ENCODE data around the gene GSTM4.
"Not testable (repeated sequence)": the region's sequence is repeated elsewhere in the genome, so short reads cannot be mapped to it uniquely, and the experiment has no call there.

Gene GSTM4

DNA sequence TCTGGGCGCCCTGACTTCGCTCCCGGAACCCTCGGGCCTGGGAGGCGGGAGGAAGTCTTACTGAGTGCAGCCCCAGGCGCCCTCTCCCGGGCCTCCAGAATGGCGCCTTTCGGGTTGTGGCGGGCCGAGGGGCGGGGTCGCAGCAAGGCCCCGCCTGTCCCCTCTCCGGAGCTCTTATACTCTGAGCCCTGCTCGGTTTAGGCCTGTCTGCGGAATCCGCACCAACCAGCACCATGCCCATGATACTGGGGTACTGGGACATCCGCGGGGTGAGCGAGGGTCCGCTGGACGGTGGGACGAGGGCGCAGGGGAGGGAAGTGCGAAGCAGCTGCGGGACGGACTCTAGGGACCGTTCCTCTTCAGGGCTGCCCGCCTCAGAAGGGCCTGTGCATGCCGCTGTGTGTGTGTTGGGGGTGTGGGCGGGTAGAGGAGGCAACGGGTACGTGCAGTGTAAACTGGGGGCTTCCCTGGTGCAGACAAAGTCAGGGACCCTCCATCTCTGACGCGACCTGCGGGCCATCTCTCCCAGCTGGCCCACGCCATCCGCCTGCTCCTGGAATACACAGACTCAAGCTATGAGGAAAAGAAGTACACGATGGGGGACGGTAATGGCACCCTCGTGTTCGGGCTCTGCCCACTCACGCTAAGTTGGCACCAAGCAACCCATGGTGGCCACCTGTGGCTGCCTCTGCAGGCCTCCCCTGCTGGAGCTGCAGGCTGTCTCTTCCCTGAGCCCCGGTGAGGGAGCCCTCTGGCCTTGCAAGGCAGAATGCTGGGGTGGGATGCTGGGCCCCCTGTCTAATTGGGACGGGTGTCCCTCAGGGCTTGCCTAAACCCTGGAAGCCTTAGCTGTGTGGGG lies 32.0 kb downstream of the GSTM4 start, which contains the start of gene GSTM1:
Gene GSTM1, plus strand, starts transcription at position 177 of the 859 bp plus-strand sequence. Its CDS starts 57 bp downstream, at position 234.
- no peaks in the 10 kb centered on the region for H3K36me3 ChIP-seq (ENCODE audit: insufficient read depth, low read length)
- no peaks in the 10 kb centered on the region for H3K79me2 ChIP-seq (ENCODE audit: control insufficient read depth, insufficient read depth, low read length, unreplicated experiment)
- H3K4me3 ChIP-seq (ENCODE audit: low read depth, low read length) = no peak within 1 kb of the TSS
- no peaks in the 10 kb centered on the region for H3K27me3 ChIP-seq (ENCODE audit: insufficient read depth, low read length)
- H3K4me1 ChIP-seq (ENCODE audit: control insufficient read depth, insufficient read depth, low read length, unreplicated experiment) = no peaks in the 10 kb centered on the region
- H3K27ac ChIP-seq (ENCODE audit: low read depth, low read length) = no peak within 1 kb of the TSS
- H2AFZ ChIP-seq (ENCODE audit: low read length, unreplicated experiment) = no peak within 1 kb of the TSS

DNA sequence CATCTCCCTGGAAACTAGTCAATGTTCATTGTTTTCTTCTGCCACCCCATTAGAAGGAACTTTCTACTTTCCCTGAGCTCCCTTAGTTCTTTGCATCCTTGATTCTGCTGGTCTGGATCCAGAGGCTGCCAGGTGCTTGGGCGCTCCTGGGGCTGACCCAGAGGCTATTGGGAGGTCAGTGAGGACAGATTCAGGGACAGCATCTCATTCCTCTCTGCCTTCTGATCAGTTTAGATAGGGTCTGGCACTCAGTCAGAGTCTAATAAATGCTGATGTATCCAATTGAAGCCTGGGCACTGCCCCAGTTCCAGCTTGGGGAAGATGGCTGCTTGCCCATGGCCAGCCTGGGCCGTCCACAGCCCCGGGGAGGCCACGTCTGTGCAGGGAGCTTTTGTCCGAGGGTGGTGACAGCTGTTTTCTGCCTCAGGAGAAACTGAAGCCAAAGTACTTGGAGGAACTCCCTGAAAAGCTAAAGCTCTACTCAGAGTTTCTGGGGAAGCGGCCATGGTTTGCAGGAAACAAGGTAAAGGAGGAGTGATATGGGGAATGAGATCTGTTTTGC lies 34.0 kb downstream of the GSTM4 start:
- no peaks in the 10 kb centered on the region for H3K4me1 ChIP-seq (ENCODE audit: control insufficient read depth, insufficient read depth, low read length, unreplicated experiment)
- H2AFZ ChIP-seq (ENCODE audit: low read length, unreplicated experiment) = no peak overlapping the region
- no peaks in the 10 kb centered on the region for H3K79me2 ChIP-seq (ENCODE audit: control insufficient read depth, insufficient read depth, low read length, unreplicated experiment)
- H3K4me3 ChIP-seq (ENCODE audit: low read depth, low read length) = no peak overlapping the region
- H3K27ac ChIP-seq (ENCODE audit: low read depth, low read length) = no peak overlapping the region
- H3K27me3 ChIP-seq (ENCODE audit: insufficient read depth, low read length) = no peaks in the 10 kb centered on the region
- no peaks in the 10 kb centered on the region for H3K36me3 ChIP-seq (ENCODE audit: insufficient read depth, low read length)

DNA sequence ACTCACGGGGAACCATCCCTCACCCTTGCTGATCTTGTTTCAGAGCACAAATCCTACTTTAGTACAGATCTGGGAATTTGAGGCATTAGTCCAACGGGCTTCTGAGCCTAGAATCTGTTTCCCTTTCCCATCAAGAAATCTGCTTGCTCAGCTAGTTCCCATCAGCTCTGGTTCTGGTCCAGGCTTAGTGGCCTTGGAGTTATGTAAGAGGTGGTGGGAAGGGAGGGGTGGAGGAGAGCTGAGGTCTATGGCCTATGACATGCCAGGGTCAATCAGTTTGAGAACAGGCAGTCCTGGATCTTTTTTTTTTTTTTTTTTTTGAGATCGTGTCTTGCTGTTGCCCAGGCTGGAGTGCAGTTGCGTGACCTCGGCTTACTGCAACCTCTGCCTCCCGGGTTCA lies 35.9 kb downstream of the GSTM4 start:
- Histone ChIP-seq H3K4me3 (ENCODE audit: low read depth, low read length) (no peak overlapping the region), H2AFZ (ENCODE audit: low read length, unreplicated experiment) (no peak overlapping the region), H3K27ac (ENCODE audit: low read depth, low read length) (no peak overlapping the region), H3K27me3 (ENCODE audit: insufficient read depth, low read length) (no peaks in the 10 kb centered on the region), H3K36me3 (ENCODE audit: insufficient read depth, low read length) (no peaks in the 10 kb centered on the region), H3K79me2 (ENCODE audit: control insufficient read depth, insufficient read depth, low read length, unreplicated experiment) (no peaks in the 10 kb centered on the region), H3K4me1 (ENCODE audit: control insufficient read depth, insufficient read depth, low read length, unreplicated experiment) (no peaks in the 10 kb centered on the region)

DNA sequence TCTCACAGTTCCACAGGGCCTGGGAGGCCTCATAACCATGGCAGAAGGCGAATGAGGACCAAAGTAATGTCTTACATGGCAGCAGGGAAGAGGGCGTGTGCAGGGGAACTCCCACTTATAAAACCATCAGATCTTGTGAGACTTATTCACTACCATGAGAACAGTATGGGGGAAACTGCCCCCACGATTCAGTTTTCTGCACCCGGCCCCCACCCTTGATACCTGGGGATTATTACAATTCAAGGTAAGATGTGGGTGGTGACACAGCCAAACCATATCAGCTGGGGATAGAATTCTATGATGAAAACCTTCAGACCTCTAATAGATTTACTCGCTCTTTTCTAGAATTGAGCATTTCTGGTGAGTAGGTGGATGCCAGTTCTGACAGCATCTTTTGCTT lies 38.5 kb downstream of the GSTM4 start:
- not testable (repeated sequence) for H3K79me2 ChIP-seq (ENCODE audit: control insufficient read depth, insufficient read depth, low read length, unreplicated experiment); H3K27me3 ChIP-seq (ENCODE audit: insufficient read depth, low read length); H2AFZ ChIP-seq (ENCODE audit: low read length, unreplicated experiment); H3K4me1 ChIP-seq (ENCODE audit: control insufficient read depth, insufficient read depth, low read length, unreplicated experiment); H3K27ac ChIP-seq (ENCODE audit: low read depth, low read length); H3K36me3 ChIP-seq (ENCODE audit: insufficient read depth, low read length); H3K4me3 ChIP-seq (ENCODE audit: low read depth, low read length)

DNA sequence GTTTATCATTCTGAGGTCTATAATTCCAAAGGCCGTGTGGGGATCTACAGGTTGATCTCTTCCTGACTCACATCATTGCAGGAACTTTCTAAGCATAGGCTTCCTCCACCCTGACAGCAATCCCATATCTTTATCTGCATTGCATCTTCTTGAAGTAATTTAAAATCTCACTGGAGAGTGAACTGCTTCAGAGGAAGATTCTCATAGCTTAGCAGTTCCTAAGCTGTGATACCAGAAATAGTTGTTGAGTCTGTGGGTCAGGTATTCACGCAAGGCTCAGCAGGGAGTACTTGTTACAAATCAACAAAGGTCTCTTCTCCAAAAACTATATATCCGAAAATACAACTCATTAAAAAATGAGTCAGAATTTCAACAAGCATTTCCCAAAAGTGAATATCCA lies 39.2 kb downstream of the GSTM4 start:
- H3K27ac ChIP-seq (ENCODE audit: low read depth, low read length); H3K36me3 ChIP-seq (ENCODE audit: insufficient read depth, low read length); H3K27me3 ChIP-seq (ENCODE audit: insufficient read depth, low read length); H3K4me1 ChIP-seq (ENCODE audit: control insufficient read depth, insufficient read depth, low read length, unreplicated experiment); H3K79me2 ChIP-seq (ENCODE audit: control insufficient read depth, insufficient read depth, low read length, unreplicated experiment); H3K4me3 ChIP-seq (ENCODE audit: low read depth, low read length); H2AFZ ChIP-seq (ENCODE audit: low read length, unreplicated experiment): not testable (repeated sequence)

DNA sequence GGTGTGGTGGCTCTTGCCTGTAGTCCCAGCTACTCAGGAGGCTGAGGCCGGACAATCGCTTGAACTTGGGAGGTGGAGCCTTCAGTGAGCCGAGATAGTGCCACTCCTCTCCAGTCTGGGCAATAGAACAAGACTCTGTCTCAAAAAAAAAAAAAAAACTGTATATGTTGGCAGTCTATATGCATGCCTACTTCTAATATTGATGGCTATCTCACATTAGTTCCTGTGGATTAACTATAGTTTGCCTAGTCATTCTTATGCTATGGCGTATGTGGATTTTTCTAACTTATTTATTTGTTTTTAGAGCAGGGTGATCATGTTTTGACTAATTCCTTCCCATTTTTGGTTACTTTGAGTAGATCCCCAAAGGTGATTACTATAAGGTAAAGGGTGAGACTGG lies 41.2 kb downstream of the GSTM4 start:
- Histone ChIP-seq H3K27ac (ENCODE audit: low read depth, low read length) (no peak overlapping the region), H3K36me3 (ENCODE audit: insufficient read depth, low read length) (no peaks in the 10 kb centered on the region), H3K27me3 (ENCODE audit: insufficient read depth, low read length) (no peaks in the 10 kb centered on the region), H3K79me2 (ENCODE audit: control insufficient read depth, insufficient read depth, low read length, unreplicated experiment) (no peaks in the 10 kb centered on the region), H3K4me1 (ENCODE audit: control insufficient read depth, insufficient read depth, low read length, unreplicated experiment) (no peaks in the 10 kb centered on the region), H2AFZ (ENCODE audit: low read length, unreplicated experiment) (no peak overlapping the region), H3K4me3 (ENCODE audit: low read depth, low read length) (no peak overlapping the region)

DNA sequence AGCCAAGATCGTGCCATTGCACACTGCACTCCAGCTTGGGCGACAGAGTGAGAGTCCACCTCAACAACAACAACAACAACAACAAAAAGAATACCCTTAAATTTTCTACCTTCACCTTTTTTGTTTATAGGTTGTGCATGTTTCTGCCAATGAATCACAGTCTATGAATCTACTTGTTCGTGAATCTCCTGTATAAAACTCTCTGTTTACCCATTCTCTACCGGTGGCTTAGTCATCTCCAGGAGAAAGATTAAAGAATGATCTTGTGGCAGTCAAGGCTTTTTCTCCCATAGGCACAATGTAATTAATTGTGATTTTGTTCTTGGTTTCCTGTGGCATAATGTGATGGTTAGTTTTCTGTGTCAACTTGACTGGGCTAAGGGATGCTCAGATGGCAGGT lies 42.0 kb downstream of the GSTM4 start:
- not testable (repeated sequence) for H3K4me1 ChIP-seq (ENCODE audit: control insufficient read depth, insufficient read depth, low read length, unreplicated experiment); H3K79me2 ChIP-seq (ENCODE audit: control insufficient read depth, insufficient read depth, low read length, unreplicated experiment); H2AFZ ChIP-seq (ENCODE audit: low read length, unreplicated experiment); H3K27ac ChIP-seq (ENCODE audit: low read depth, low read length); H3K27me3 ChIP-seq (ENCODE audit: insufficient read depth, low read length); H3K4me3 ChIP-seq (ENCODE audit: low read depth, low read length); H3K36me3 ChIP-seq (ENCODE audit: insufficient read depth, low read length)

DNA sequence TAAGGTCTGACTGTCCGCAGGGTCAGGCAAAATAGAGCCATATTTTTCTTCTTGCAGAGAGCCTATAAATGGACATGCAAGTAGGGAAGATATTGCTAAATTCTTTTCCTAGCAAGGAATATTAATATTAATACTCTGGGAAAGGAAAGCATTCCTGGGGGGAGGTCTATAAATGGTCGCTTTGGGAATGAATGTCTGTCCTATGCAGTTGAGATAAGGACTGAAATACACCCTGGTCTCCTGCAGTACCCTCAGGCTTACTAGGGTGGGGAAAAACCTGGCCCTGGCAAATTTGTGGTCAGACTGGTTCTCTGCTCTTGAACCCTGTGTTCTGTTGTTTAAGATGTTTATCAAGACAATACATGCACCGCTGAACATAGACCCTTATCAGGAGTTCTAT lies 47.0 kb downstream of the GSTM4 start:
- H3K36me3 ChIP-seq (ENCODE audit: insufficient read depth, low read length); H3K79me2 ChIP-seq (ENCODE audit: control insufficient read depth, insufficient read depth, low read length, unreplicated experiment); H3K27me3 ChIP-seq (ENCODE audit: insufficient read depth, low read length); H3K4me1 ChIP-seq (ENCODE audit: control insufficient read depth, insufficient read depth, low read length, unreplicated experiment); H2AFZ ChIP-seq (ENCODE audit: low read length, unreplicated experiment); H3K27ac ChIP-seq (ENCODE audit: low read depth, low read length); H3K4me3 ChIP-seq (ENCODE audit: low read depth, low read length): not testable (repeated sequence)

DNA sequence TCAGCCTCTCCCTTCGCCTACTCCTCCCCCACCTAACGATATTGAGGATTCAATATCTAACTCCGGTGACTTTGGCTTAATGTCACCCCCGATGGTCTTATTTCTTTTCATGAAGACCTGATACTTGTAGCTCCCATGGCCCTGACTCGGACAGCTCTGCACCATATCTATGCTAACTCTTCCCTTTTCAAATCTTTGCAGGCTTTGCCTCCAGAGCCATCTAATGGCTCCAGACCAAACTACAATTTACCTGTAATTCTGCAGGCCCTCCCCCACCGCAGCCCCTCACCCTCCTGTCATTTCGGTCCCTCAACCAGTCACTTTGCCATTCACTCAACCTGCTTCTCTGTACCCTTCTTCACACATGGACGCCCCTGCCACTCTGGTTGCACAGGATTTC lies 48.3 kb downstream of the GSTM4 start:
- Histone ChIP-seq H3K4me3 (ENCODE audit: low read depth, low read length) (no peak overlapping the region), H3K79me2 (ENCODE audit: control insufficient read depth, insufficient read depth, low read length, unreplicated experiment) (no peaks in the 10 kb centered on the region), H3K4me1 (ENCODE audit: control insufficient read depth, insufficient read depth, low read length, unreplicated experiment) (no peaks in the 10 kb centered on the region), H3K27ac (ENCODE audit: low read depth, low read length) (no peak overlapping the region), H3K27me3 (ENCODE audit: insufficient read depth, low read length) (no peaks in the 10 kb centered on the region), H3K36me3 (ENCODE audit: insufficient read depth, low read length) (no peaks in the 10 kb centered on the region), H2AFZ (ENCODE audit: low read length, unreplicated experiment) (no peak overlapping the region)

DNA sequence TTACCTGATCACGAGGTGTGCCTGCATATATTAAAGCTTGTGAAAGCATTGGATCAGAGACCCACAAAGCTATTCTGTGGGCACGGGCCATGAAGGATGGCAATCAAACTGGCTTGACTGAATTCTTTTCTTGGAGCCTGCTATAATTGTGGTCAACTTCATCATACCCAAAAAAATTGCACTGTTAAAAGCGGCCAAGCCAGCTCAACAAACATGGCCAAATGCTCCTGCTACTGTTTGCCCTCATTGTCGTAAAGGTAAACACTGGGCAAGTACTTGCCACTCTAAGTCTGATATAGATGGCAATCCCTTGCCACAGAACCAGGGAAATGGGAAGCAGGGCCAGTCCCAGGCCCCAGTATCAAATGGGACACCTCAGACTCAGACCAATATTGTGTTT lies 49.5 kb downstream of the GSTM4 start:
- no peak overlapping the region for H2AFZ ChIP-seq (ENCODE audit: low read length, unreplicated experiment)
- no peak overlapping the region for H3K27ac ChIP-seq (ENCODE audit: low read depth, low read length)
- H3K4me3 ChIP-seq (ENCODE audit: low read depth, low read length) = no peak overlapping the region
- H3K4me1 ChIP-seq (ENCODE audit: control insufficient read depth, insufficient read depth, low read length, unreplicated experiment) = no peaks in the 10 kb centered on the region
- no peaks in the 10 kb centered on the region for H3K36me3 ChIP-seq (ENCODE audit: insufficient read depth, low read length)
- H3K27me3 ChIP-seq (ENCODE audit: insufficient read depth, low read length) = no peaks in the 10 kb centered on the region
- H3K79me2 ChIP-seq (ENCODE audit: control insufficient read depth, insufficient read depth, low read length, unreplicated experiment) = no peaks in the 10 kb centered on the region

DNA sequence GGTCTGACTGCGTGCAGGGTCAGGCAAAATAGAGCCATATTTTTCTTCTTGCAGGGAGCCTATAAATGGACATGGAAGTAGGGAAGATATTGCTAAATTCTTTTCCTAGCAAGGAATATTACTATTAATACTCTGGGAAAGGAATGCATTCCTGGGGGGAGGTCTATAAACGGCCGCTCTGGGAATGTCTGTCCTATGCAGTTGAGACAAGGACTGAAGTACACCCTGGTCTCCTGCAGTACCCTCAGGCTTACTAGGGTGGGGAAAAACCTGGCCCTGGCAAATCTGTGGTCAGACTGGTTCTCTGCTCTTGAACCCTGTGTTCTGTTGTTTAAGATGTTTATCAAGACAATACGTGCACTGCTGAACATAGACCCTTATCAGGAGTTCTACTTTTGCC lies 53.0 kb downstream of the GSTM4 start:
- not testable (repeated sequence) for H3K27ac ChIP-seq (ENCODE audit: low read depth, low read length); H3K36me3 ChIP-seq (ENCODE audit: insufficient read depth, low read length); H3K4me3 ChIP-seq (ENCODE audit: low read depth, low read length); H3K27me3 ChIP-seq (ENCODE audit: insufficient read depth, low read length); H2AFZ ChIP-seq (ENCODE audit: low read length, unreplicated experiment); H3K79me2 ChIP-seq (ENCODE audit: control insufficient read depth, insufficient read depth, low read length, unreplicated experiment); H3K4me1 ChIP-seq (ENCODE audit: control insufficient read depth, insufficient read depth, low read length, unreplicated experiment)
